AG09319 (cell line): ENCODE data around the gene RPL7L1.

ENCODE experiments used
- DNase-seq: peaks from one replicate; pipeline ENCODE4 v3.0.0-alpha.2; 2010; ENCODE audit warnings: low read depth; ENCODE audit errors: extremely low read depth
- CTCF ChIP-seq: IDR thresholded peaks from 2 replicates; pipeline ENCODE4 v1.5.1; 2011; ENCODE audit warnings: low read depth, mild to moderate bottlenecking, inconsistent platforms, low read length, moderate library complexity

RPL7L1 gene

DNA sequence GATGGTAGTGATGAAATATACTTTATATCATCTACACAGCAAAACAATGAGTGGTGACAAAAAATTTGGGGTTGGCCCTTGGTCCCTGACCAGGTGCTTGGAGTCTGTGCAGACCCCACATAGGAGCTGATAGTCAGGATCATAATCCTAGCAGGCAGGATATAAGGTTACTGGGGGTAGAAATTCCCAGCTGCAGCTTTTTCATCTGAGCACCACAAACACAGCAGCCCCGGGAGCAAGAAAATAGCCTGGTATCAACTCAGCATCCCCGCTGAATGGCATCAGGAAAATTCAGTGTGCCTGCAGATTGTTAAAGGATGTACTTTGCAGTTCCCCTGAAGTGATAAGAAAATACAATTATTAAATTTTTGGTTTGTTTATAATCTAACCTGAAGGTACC, 27.8 kb upstream of the RPL7L1 start:
- no peak for DNase-seq
- TF ChIP-seq CTCF = no peak

DNA sequence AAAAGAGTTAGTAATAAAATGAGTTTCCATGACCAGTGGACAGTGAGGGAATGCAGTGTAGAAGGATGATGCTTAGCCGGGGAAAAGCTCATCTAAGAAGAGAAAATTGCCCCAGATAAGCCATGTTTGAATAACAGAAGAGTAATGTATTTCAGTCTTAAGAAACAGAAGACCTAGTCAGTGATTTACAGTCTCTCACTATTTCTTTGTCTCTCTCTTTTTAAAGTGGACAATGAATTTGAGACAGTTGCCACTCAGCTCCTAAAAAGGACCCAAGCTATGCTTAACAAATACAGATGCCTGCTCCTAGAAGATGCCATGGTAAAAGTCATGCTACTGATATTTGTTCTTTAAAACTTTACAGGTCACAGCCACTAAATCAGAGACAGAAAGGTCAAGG, 19.4 kb upstream of the RPL7L1 start:
- DNase-seq = no peak
- TF ChIP-seq CTCF = no peak

- TF ChIP-seq CTCF = no peak
- no peak for DNase-seq
These were observed 18.9 kb upstream of the RPL7L1 start for GRCh38 chr6:42860481-42860880.

DNA sequence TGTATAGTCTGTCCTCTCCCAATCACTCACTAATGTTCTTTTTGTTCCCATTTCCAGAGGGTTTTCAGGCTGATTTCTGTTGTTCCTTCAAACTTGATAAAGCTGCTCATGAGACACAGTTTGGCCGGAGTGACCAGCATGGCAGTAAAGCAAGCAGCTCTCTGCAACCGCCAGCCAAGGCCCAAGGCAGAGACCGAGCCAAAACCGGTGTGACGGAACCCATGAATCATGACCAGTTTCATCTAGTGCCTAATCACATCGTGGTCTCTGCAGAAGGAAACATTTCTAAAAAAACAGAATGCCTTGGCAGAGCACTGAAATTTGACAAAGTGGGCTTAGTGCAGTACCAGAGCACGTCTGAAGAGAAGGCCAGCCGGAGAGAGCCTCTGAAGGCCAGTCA, 14.8 kb upstream of the RPL7L1 start:
- no peak for DNase-seq

GRCh38 chr6:42870145-42870936, 9.1 kb upstream of the RPL7L1 start:
- DNase-seq = no peak
- TF ChIP-seq CTCF = no peak

More for the DNA sequence above, 14.8 kb upstream of the RPL7L1 start:
- no peak for TF ChIP-seq CTCF

GRCh38 chr6:42871711-42872110, 7.7 kb upstream of the RPL7L1 start:
- TF ChIP-seq CTCF = no peak
- DNase-seq = no peak

- TF ChIP-seq CTCF = no peak
- DNase-seq = no peak
These were observed 6.1 kb upstream of the RPL7L1 start for GRCh38 chr6:42873313-42873712.
